Vagina (tissue), 2 donors: Measurements from ENCODE around the gene COQ5. TPM values are rescaled to one million over a fixed set of nuclear protein-coding genes. Genes with fewer than 3 reads are reported as not detected.

ENCODE experiments used
- DNase-seq, 2 donors: peaks; one replicate each; pipeline ENCODE4 v3.0.0-alpha.2; 2017; ENCODE audit errors: extremely low spot score in 2 of 2
- H3K27ac ChIP-seq: fragments of 200-600 bp; sonication (generic); one replicate; pipeline ENCODE4 v1.5.1; 2019
- H3K27me3 ChIP-seq: fragments of 200-600 bp; sonication (generic); one replicate; pipeline ENCODE4 v1.5.1; 2019
- H3K36me3 ChIP-seq, 2 donors: fragments of 200-600 bp; sonication (generic); one replicate each; pipeline ENCODE4 v1.5.1; 2017 to 2019
- H3K4me1 ChIP-seq: fragments of 200-600 bp; sonication (generic); one replicate; pipeline ENCODE4 v1.5.1; 2019
- H3K4me3 ChIP-seq, 2 donors: fragments of 200-600 bp; sonication (generic); 1 replicate in 1 of 2; 2 replicates in 1 of 2; pipeline ENCODE4 v1.5.1; 2016 to 2019
- H3K9me3 ChIP-seq: fragments of 200-600 bp; sonication (generic); one replicate; pipeline ENCODE4 v1.5.1; 2019
- CTCF ChIP-seq, 3 experiments: fragments of 450-650 bp in 2 of 3; fragments of 200-600 bp in 1 of 3; sonication (generic) in 1 of 3; IDR thresholded peaks; one replicate each; pipeline ENCODE4 v1.5.1; 2017 to 2019; ENCODE audit warnings: antibody characterized with exemption in 3 of 3, mild to moderate bottlenecking in 2 of 3, moderate library complexity in 2 of 3
- POLR2A ChIP-seq, 2 donors: fragments of 450-650 bp; IDR thresholded peaks; one replicate each; pipeline ENCODE4 v1.6.1; 2017; ENCODE audit warnings: antibody characterized with exemption in 2 of 2, mild to moderate bottlenecking in 2 of 2, moderate library complexity in 2 of 2
- POLR2AphosphoS5 ChIP-seq, 2 donors: sonication (generic); formaldehyde crosslinking; IDR thresholded peaks; one replicate each; pipeline ENCODE4 v1.9.0; 2017; ENCODE audit warnings: antibody characterized with exemption in 2 of 2, mild to moderate bottlenecking in 2 of 2, low read depth in 1 of 2; ENCODE audit not compliant: insufficient read depth in 1 of 2
- intact Hi-C: fragments of 100-400 bp; cut with DNase I; formaldehyde crosslinking; loops from one replicate; pipeline ENCODE4 v1.15.1; 2023
- total RNA-seq: library from RNA; depleted of rRNA; stranded (reverse); fragments of >200 nt; gene quantifications from one replicate; pipeline ENCODE4 v1.2.3, GENCODE V29; 2016

COQ5 gene
- total RNA-seq, 1 donor from 2014 or later: 18.4 TPM

GRCh38 chr12:120483621-120484020 is 45.3 kb downstream of the COQ5 start:
- peaks cover 5% of the 10 kb centered on the region for H3K4me1 ChIP-seq
- no peak for DNase-seq
- no peak overlapping the region for H3K27ac ChIP-seq
- no peak overlapping the region for H3K4me3 ChIP-seq
- H3K36me3 ChIP-seq: no peaks in the 10 kb centered on the region
- intact Hi-C loops: no loop called here
- H3K9me3 ChIP-seq: no peaks in the 10 kb centered on the region
- TF ChIP-seq POLR2AphosphoS5 (IDR thresholded peaks at IDR 0.05; ENCODE audit: insufficient read depth in 1 of 2, low read depth in 1 of 2) (no peak), POLR2A (IDR thresholded peaks at IDR 0.05) (no peak), CTCF (IDR thresholded peaks at IDR 0.05) (no peak)
- H3K27me3 ChIP-seq: no peaks in the 10 kb centered on the region

GRCh38 chr12:120481022-120481767 is 47.8 kb downstream of the COQ5 start:
- intact Hi-C loops: no loop called here
- H3K27me3 ChIP-seq: no peaks in the 10 kb centered on the region
- H3K27ac ChIP-seq: no peak overlapping the region
- no peak for TF ChIP-seq CTCF (IDR thresholded peaks at IDR 0.05)
- no peak for TF ChIP-seq POLR2A (IDR thresholded peaks at IDR 0.05)
- no peak for TF ChIP-seq POLR2AphosphoS5 (IDR thresholded peaks at IDR 0.05; ENCODE audit: insufficient read depth in 1 of 2, low read depth in 1 of 2)
- no peak for DNase-seq
- H3K4me3 ChIP-seq: no peak overlapping the region
- H3K9me3 ChIP-seq: no peaks in the 10 kb centered on the region
- no peaks in the 10 kb centered on the region for H3K4me1 ChIP-seq
- no peaks in the 10 kb centered on the region for H3K36me3 ChIP-seq

GRCh38 chr12:120480211-120480610 is 48.7 kb downstream of the COQ5 start:
- no peak for TF ChIP-seq POLR2A (IDR thresholded peaks at IDR 0.05)
- no peak for TF ChIP-seq POLR2AphosphoS5 (IDR thresholded peaks at IDR 0.05; ENCODE audit: insufficient read depth in 1 of 2, low read depth in 1 of 2)
- TF ChIP-seq CTCF (IDR thresholded peaks at IDR 0.05): no peak
- intact Hi-C loops: no loop called here
- H3K4me3 ChIP-seq: no peak overlapping the region

GRCh38 chr12:120479458-120479857 is 49.5 kb downstream of the COQ5 start:
- H3K36me3 ChIP-seq: no peaks in the 10 kb centered on the region
- no peaks in the 10 kb centered on the region for H3K9me3 ChIP-seq
- no peaks in the 10 kb centered on the region for H3K4me1 ChIP-seq
- no peak overlapping the region for H3K4me3 ChIP-seq
- H3K27ac ChIP-seq: no peak overlapping the region
- intact Hi-C loops: no loop called here
- no peak for DNase-seq
- H3K27me3 ChIP-seq: no peaks in the 10 kb centered on the region
- TF ChIP-seq POLR2AphosphoS5 (IDR thresholded peaks at IDR 0.05; ENCODE audit: insufficient read depth in 1 of 2, low read depth in 1 of 2) (no peak), CTCF (IDR thresholded peaks at IDR 0.05) (no peak), POLR2A (IDR thresholded peaks at IDR 0.05) (no peak)

More at GRCh38 chr12:120480211-120480610, 48.7 kb downstream of the COQ5 start:
- no peaks in the 10 kb centered on the region for H3K27me3 ChIP-seq
- no peaks in the 10 kb centered on the region for H3K36me3 ChIP-seq
- H3K27ac ChIP-seq: no peak overlapping the region
- no peak for DNase-seq
- H3K4me1 ChIP-seq: no peaks in the 10 kb centered on the region
- H3K9me3 ChIP-seq: no peaks in the 10 kb centered on the region

GRCh38 chr12:120475643-120476042 is 53.3 kb downstream of the COQ5 start:
- intact Hi-C loops: no loop called here
- no peak for DNase-seq

More at GRCh38 chr12:120475643-120476042, 53.3 kb downstream of the COQ5 start:
- Histone ChIP-seq H3K4me3 (no peak overlapping the region), H3K36me3 (no peaks in the 10 kb centered on the region), H3K27me3 (no peaks in the 10 kb centered on the region), H3K9me3 (no peaks in the 10 kb centered on the region), H3K4me1 (peaks cover 10% of the 10 kb centered on the region), H3K27ac (no peak overlapping the region)
- TF ChIP-seq POLR2AphosphoS5 (IDR thresholded peaks at IDR 0.05; ENCODE audit: insufficient read depth in 1 of 2, low read depth in 1 of 2): no peak
- TF ChIP-seq POLR2A (IDR thresholded peaks at IDR 0.05): no peak
- no peak for TF ChIP-seq CTCF (IDR thresholded peaks at IDR 0.05)
